ENCODE measurements around the gene PPP2R5A. TPM values are rescaled to one million over a fixed set of nuclear protein-coding genes. Genes with fewer than 3 reads are reported as not detected.

Gene PPP2R5A
- total RNA-seq, 1 experiment from 2014 or later, result 22.0 TPM

DNA sequence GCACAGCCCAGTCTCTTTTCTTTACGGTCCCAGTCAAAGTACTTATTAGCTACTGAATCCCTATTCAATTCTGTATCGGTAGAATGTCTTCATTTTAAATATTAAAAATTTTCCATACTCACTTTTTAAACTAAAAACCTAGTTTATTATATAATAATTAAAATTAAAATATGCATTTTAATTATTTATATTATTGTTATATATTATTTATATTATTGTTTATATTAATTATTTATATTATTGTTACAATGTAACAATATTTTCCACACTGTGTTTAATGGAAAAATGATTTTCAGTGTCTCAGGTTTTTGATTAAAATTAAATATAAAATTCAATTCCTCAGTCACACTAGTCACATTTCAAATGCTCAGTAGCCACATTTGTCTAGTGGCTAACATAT is 18.2 kb upstream of the PPP2R5A start:
- no peaks in the 10 kb centered on the region for H3K4me1 ChIP-seq (ENCODE audit: insufficient read depth, low read length)
- H3K27me3 Mint-ChIP-seq (ENCODE audit: low read depth), result peaks cover 1% of the 10 kb centered on the region
- no peak overlapping the region for H2BK12ac ChIP-seq (ENCODE audit: insufficient read length, low read depth, low read length)
- no peak overlapping the region for H3K18ac ChIP-seq (ENCODE audit: insufficient read length, low read depth, low read length)
- no peak overlapping the region for H4K5ac ChIP-seq (ENCODE audit: insufficient read length, low read depth, low read length)
- H3K4ac ChIP-seq (ENCODE audit: low read depth, low read length), result no peak overlapping the region
- no peaks in the 10 kb centered on the region for H3K9me3 Mint-ChIP-seq
- no peak overlapping the region for H2AK5ac ChIP-seq (ENCODE audit: insufficient read length, low read length)
- no peak overlapping the region for H3K27ac ChIP-seq (ENCODE audit: insufficient read length, low read depth, low read length)
- no peaks in the 10 kb centered on the region for H3K23me2 ChIP-seq (ENCODE audit: insufficient read length, low read depth, low read length, poor library complexity, severe bottlenecking)
- no peak overlapping the region for H2BK120ac ChIP-seq (ENCODE audit: low read depth, low read length, poor library complexity, severe bottlenecking)
- no peak overlapping the region for H3K9ac ChIP-seq (ENCODE audit: extremely low read depth, insufficient read length, low read length)
- H2BK5ac ChIP-seq (ENCODE audit: insufficient read length, low read length), result no peak overlapping the region
- H3K14ac ChIP-seq (ENCODE audit: insufficient read depth, low read length), result no peak overlapping the region
- H4K91ac ChIP-seq (ENCODE audit: insufficient read length, low read depth, low read length), result no peak overlapping the region
- no peaks in the 10 kb centered on the region for H3K79me2 ChIP-seq (ENCODE audit: insufficient read depth, low read length)
- H3K56ac ChIP-seq (ENCODE audit: insufficient read length, low read depth, low read length), result no peak overlapping the region
- H4K20me1 ChIP-seq (ENCODE audit: control insufficient read depth, insufficient read depth, insufficient read length), result no peaks in the 10 kb centered on the region
- no peak overlapping the region for H2AFZ ChIP-seq (ENCODE audit: low read length)
- H3K4me1 Mint-ChIP-seq, result peaks cover 9 to 10% of the 10 kb centered on the region in 2 experiments
- H2BK20ac ChIP-seq (ENCODE audit: low read depth, low read length, poor library complexity, severe bottlenecking), result no peak overlapping the region
- no peaks in the 10 kb centered on the region for H3K27me3 ChIP-seq (ENCODE audit: insufficient read depth, low read length)
- H3K27ac Mint-ChIP-seq, result no peak overlapping the region
- H4K8ac ChIP-seq (replicated peaks; ENCODE audit: insufficient read length, low read depth, low read length), result no peak overlapping the region
- WGBS (ENCODE audit: extremely low coverage, insufficient read length, low lambda C conversion rate), result no CpG with 5 or more reads among the region's 2 CpGs
- no peak overlapping the region for H3K4me2 ChIP-seq (ENCODE audit: insufficient read depth, insufficient read length, low read length)
- no peak overlapping the region for H3K4me3 Mint-ChIP-seq
- no peaks in the 10 kb centered on the region for H3K79me1 ChIP-seq (ENCODE audit: insufficient read depth, low read depth, low read length, poor library complexity, severe bottlenecking)
- H3T11ph ChIP-seq (ENCODE audit: low read length), result no peak overlapping the region
- H3K36me3 Mint-ChIP-seq (ENCODE audit: insufficient read depth in 1 of 3, low read depth in 3 of 3), result no peaks in the 10 kb centered on the region
- DNase-seq, result no peak
- no peak overlapping the region for H2BK15ac ChIP-seq (ENCODE audit: low read depth, low read length)
- no peaks in the 10 kb centered on the region for H3K9me3 ChIP-seq (ENCODE audit: control insufficient read depth, low read depth, low read length)
- TF ChIP-seq CTCF (conservative IDR thresholded peaks at IDR 0.05), result no peak
- H3K23ac ChIP-seq (ENCODE audit: insufficient read length, low read depth, low read length), result no peak overlapping the region
